Amygdala (tissue), 56 donors: ENCODE measurements around the gene UFSP2.

Experiments used
- DNase-seq, 56 donors: peaks; one replicate each; lab custom pipeline; 2025; lab: John Stamatoyannopoulos, UW

Gene UFSP2

GRCh38 chr4:185358514-185358913, 67.2 kb downstream of the UFSP2 start:
- DNase-seq: no peak

GRCh38 chr4:185357733-185358440, 67.9 kb downstream of the UFSP2 start:
- no peak for DNase-seq

GRCh38 chr4:185357211-185357610, 68.6 kb downstream of the UFSP2 start:
- DNase-seq: no peak

- no peak for DNase-seq
Measured at GRCh38 chr4:185352741-185353140, 73.0 kb downstream of the UFSP2 start.

GRCh38 chr4:185352202-185352601, 73.6 kb downstream of the UFSP2 start:
- DNase-seq: no peak

GRCh38 chr4:185351691-185352090, 74.1 kb downstream of the UFSP2 start:
- no peak for DNase-seq
